GM23338 (cell line): ENCODE data around the gene YTHDF2. TPM values are rescaled to one million over a fixed set of nuclear protein-coding genes. Genes with fewer than 3 reads are reported as not detected.

Experiments
- ATAC-seq: fragments of 200-7000 bp; cut with Tn5 transposase; 3 replicates; pipeline ENCODE4 v1.9.1; 2020
- DNase-seq: peaks from one replicate; pipeline ENCODE4 v3.0.0-alpha.2; 2015; ENCODE audit warnings: low spot score
- H2AFZ ChIP-seq: fragments of 200-600 bp; sonication (generic); 2 replicates; pipeline ENCODE4 v1.8.0; 2016; ENCODE audit warnings: antibody characterized with exemption, mild to moderate bottlenecking, moderate library complexity
- H3F3A ChIP-seq: fragments of 200-600 bp; sonication (generic); replicated peaks from 2 replicates; pipeline ENCODE4 v1.8.0; 2017; ENCODE audit warnings: antibody characterized with exemption, mixed run types, low read depth
- H3K27ac ChIP-seq: fragments of 200-600 bp; sonication (generic); 2 replicates; pipeline ENCODE4 v1.6.1; 2016; ENCODE audit warnings: low read depth
- H3K27me3 ChIP-seq: fragments of 200-600 bp; sonication (generic); 2 replicates; pipeline ENCODE4 v1.8.0; 2016; ENCODE audit warnings: mild to moderate bottlenecking, mixed run types, moderate library complexity; ENCODE audit not compliant: insufficient read depth
- H3K36me3 ChIP-seq: fragments of 200-600 bp; sonication (generic); 2 replicates; pipeline ENCODE4 v1.8.0; 2016; ENCODE audit warnings: mild to moderate bottlenecking; ENCODE audit not compliant: insufficient read depth
- H3K4me1 ChIP-seq: fragments of 200-600 bp; sonication (generic); 2 replicates; pipeline ENCODE4 v1.8.0; 2016; ENCODE audit warnings: mild to moderate bottlenecking, moderate library complexity; ENCODE audit not compliant: insufficient read depth
- H3K4me2 ChIP-seq: fragments of 200-600 bp; sonication (generic); 2 replicates; pipeline ENCODE4 v1.7.1; 2017; ENCODE audit warnings: mixed run types
- H3K4me3 ChIP-seq: fragments of 200-600 bp; sonication (generic); 2 replicates; pipeline ENCODE4 v1.6.1; 2016; ENCODE audit warnings: mixed run types
- H3K79me2 ChIP-seq: fragments of 200-600 bp; sonication (generic); replicated peaks from 2 replicates; pipeline ENCODE4 v1.8.0; 2017; ENCODE audit warnings: mild to moderate bottlenecking; ENCODE audit not compliant: insufficient read depth
- H3K9me2 ChIP-seq: fragments of 200-600 bp; sonication (generic); 2 replicates; pipeline ENCODE4 v1.8.0; 2017; ENCODE audit not compliant: insufficient read depth
- H4K20me1 ChIP-seq: fragments of 200-600 bp; sonication (generic); replicated peaks from 2 replicates; pipeline ENCODE4 v1.8.0; 2017; ENCODE audit warnings: mild to moderate bottlenecking; ENCODE audit not compliant: insufficient read depth
- H3K27ac Mint-ChIP-seq: 2 replicates; pipeline ENCODE4 v1.8.0; 2020; ENCODE audit warnings: inconsistent platforms, mild to moderate bottlenecking, moderate library complexity, mixed read lengths
- H3K27me3 Mint-ChIP-seq: 3 replicates; pipeline ENCODE4 v1.8.0; 2022; ENCODE audit warnings: low read depth, mild to moderate bottlenecking, moderate library complexity, mixed read lengths, inconsistent platforms; ENCODE audit not compliant: insufficient read depth, poor library complexity
- H3K36me3 Mint-ChIP-seq: 3 replicates; pipeline ENCODE4 v1.8.0; 2021; ENCODE audit warnings: low read depth, mild to moderate bottlenecking, inconsistent platforms, moderate library complexity, mixed read lengths
- H3K4me1 Mint-ChIP-seq: 3 replicates; pipeline ENCODE4 v1.8.0; 2020; ENCODE audit warnings: mild to moderate bottlenecking, inconsistent platforms, mixed read lengths
- H3K4me3 Mint-ChIP-seq: 3 replicates; pipeline ENCODE4 v1.8.0; 2021; ENCODE audit warnings: moderate library complexity, mild to moderate bottlenecking, inconsistent platforms, mixed read lengths
- H3K9me3 Mint-ChIP-seq: 3 replicates; pipeline ENCODE4 v1.8.0; 2020; ENCODE audit warnings: moderate library complexity, mild to moderate bottlenecking, inconsistent platforms, mixed read lengths
- EZH2phosphoT487 ChIP-seq: fragments of 200-600 bp; sonication (generic); IDR thresholded peaks from one replicate; pipeline ENCODE4 v1.8.1; 2018; ENCODE audit warnings: antibody characterized with exemption; ENCODE audit not compliant: unreplicated experiment
- JUNB ChIP-seq: IDR thresholded peaks from one replicate; pipeline ENCODE4 v1.6.1; 2016; ENCODE audit warnings: antibody characterized with exemption; ENCODE audit not compliant: unreplicated experiment
- NANOG ChIP-seq: IDR thresholded peaks from 2 replicates; pipeline ENCODE4 v1.6.1; 2016; ENCODE audit warnings: antibody characterized with exemption, borderline replicate concordance
- ZNF331 ChIP-seq: fragments of 250-450 bp; sonication (Bioruptor Pico); IDR thresholded peaks from 2 replicates; pipeline ENCODE4 v1.5.0; 2020; ENCODE audit warnings: low read depth, mild to moderate bottlenecking, moderate library complexity
- polyA plus RNA-seq: library from polyadenylated mRNA; unstranded; fragments of >200 nt; fragmentation: Nextera tagmentation; extraction: Ambion mirVana; gene quantifications from 2 replicates; pipeline ENCODE4 v1.2.1, GENCODE V29; 2016
- total RNA-seq: library from RNA; depleted of rRNA; stranded (reverse); fragments of >200 nt; shearing (Covaris generic); gene quantifications from 2 replicates; pipeline ENCODE4 v1.2.3, GENCODE V29; 2014
- TF ChIP-seq, protein P1 (sequence below): fragments of 250-450 bp; sonication (Bioruptor Pico); IDR thresholded peaks from 2 replicates; pipeline ENCODE4 v1.5.0; 2020; ENCODE audit warnings: mild to moderate bottlenecking, moderate library complexity
- TF ChIP-seq, protein P2 (sequence below): IDR thresholded peaks from 2 replicates; pipeline ENCODE4 v1.6.1; 2016; ENCODE audit warnings: antibody characterized with exemption
- TF ChIP-seq, protein P3 (sequence below), 2 experiments: fragments of 200-600 bp in 1 of 2; sonication (generic) in 1 of 2; conservative IDR thresholded peaks; 2 replicates each; pipeline versions ENCODE4 v1.5.1 to v1.6.1; 2016 to 2017; ENCODE audit warnings: antibody characterized with exemption in 2 of 2, low read depth in 2 of 2, mild to moderate bottlenecking in 2 of 2, moderate library complexity in 1 of 2

The YTHDF2 gene
- total and polyA plus RNA-seq, 2 experiments from 2014 or later = 130 to 169 TPM

DNA sequence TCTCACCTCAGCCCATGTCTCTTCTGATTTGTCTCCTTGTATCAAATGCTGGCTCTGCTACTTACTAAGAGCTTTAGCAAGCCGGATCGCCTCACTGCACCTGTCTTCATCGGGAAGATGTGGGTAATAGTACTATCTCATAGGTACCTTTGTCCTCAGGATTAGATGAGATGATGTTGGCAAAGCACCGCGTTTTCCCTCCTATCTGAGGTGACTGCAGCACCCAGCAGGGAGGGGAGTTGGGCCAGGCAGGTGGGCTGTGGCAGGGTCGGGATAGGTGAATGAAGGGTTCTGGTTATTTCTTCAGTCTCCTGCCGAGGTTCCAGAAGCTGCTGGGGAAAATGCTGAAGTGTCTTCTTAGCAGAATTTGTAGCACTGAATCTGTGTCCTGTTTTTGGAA is 80.4 kb downstream of the YTHDF2 start (continued):
- TF ChIP-seq, protein P1, sequence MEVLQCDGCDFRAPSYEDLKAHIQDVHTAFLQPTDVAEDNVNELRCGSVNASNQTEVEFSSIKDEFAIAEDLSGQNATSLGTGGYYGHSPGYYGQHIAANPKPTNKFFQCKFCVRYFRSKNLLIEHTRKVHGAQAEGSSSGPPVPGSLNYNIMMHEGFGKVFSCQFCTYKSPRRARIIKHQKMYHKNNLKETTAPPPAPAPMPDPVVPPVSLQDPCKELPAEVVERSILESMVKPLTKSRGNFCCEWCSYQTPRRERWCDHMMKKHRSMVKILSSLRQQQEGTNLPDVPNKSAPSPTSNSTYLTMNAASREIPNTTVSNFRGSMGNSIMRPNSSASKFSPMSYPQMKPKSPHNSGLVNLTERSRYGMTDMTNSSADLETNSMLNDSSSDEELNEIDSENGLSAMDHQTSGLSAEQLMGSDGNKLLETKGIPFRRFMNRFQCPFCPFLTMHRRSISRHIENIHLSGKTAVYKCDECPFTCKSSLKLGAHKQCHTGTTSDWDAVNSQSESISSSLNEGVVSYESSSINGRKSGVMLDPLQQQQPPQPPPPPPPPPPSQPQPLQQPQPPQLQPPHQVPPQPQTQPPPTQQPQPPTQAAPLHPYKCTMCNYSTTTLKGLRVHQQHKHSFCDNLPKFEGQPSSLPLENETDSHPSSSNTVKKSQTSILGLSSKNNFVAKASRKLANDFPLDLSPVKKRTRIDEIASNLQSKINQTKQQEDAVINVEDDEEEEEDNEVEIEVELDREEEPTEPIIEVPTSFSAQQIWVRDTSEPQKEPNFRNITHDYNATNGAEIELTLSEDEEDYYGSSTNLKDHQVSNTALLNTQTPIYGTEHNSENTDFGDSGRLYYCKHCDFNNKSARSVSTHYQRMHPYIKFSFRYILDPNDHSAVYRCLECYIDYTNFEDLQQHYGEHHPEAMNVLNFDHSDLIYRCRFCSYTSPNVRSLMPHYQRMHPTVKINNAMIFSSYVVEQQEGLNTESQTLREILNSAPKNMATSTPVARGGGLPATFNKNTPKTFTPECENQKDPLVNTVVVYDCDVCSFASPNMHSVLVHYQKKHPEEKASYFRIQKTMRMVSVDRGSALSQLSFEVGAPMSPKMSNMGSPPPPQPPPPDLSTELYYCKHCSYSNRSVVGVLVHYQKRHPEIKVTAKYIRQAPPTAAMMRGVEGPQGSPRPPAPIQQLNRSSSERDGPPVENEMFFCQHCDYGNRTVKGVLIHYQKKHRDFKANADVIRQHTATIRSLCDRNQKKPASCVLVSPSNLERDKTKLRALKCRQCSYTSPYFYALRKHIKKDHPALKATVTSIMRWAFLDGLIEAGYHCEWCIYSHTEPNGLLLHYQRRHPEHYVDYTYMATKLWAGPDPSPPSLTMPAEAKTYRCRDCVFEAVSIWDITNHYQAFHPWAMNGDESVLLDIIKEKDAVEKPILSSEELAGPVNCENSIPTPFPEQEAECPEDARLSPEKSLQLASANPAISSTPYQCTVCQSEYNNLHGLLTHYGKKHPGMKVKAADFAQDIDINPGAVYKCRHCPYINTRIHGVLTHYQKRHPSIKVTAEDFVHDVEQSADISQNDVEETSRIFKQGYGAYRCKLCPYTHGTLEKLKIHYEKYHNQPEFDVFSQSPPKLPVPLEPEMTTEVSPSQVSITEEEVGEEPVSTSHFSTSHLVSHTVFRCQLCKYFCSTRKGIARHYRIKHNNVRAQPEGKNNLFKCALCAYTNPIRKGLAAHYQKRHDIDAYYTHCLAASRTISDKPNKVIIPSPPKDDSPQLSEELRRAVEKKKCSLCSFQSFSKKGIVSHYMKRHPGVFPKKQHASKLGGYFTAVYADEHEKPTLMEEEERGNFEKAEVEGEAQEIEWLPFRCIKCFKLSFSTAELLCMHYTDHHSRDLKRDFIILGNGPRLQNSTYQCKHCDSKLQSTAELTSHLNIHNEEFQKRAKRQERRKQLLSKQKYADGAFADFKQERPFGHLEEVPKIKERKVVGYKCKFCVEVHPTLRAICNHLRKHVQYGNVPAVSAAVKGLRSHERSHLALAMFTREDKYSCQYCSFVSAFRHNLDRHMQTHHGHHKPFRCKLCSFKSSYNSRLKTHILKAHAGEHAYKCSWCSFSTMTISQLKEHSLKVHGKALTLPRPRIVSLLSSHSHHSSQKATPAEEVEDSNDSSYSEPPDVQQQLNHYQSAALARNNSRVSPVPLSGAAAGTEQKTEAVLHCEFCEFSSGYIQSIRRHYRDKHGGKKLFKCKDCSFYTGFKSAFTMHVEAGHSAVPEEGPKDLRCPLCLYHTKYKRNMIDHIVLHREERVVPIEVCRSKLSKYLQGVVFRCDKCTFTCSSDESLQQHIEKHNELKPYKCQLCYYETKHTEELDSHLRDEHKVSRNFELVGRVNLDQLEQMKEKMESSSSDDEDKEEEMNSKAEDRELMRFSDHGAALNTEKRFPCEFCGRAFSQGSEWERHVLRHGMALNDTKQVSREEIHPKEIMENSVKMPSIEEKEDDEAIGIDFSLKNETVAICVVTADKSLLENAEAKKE (CRISPR knock-in tag) = no peak
- no peak for TF ChIP-seq JUNB

DNA sequence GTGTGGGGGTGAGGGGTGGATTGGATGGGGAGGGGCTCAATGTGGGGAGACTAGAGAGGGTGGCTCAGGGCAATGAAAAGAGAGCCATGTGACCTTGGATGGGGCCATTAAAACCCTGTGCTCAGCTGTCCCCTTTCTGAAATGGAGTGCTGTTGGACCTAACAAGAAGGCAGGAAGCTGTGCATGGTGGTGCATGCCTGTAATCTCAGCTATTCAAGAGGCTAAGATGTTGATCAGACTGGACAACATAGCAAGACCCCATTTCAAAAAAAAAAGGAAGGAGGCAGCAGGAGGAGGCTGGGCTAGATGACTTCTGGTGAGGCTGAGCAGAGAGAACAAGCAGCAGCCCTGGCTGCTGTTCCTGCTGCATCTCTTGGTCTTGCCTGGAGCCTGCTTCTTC is 82.3 kb downstream of the YTHDF2 start:
- Histone ChIP-seq H3K4me2 (no peak overlapping the region), H2AFZ (no peak overlapping the region), H3F3A (no peaks in the 10 kb centered on the region), H4K20me1 (no peaks in the 10 kb centered on the region), H3K79me2 (no peaks in the 10 kb centered on the region), H3K9me2 (no peaks in the 10 kb centered on the region), H3K27ac (no peak overlapping the region), H3K4me3 (no peak overlapping the region), H3K36me3 (no peaks in the 10 kb centered on the region), H3K4me1 (peaks cover 4% of the 10 kb centered on the region), H3K27me3 (peaks cover 2% of the 10 kb centered on the region; the same call in 1 of the 2 replicates)
- H3K27me3 Mint-ChIP-seq = peaks cover 6% of the 10 kb centered on the region
- H3K27ac Mint-ChIP-seq = no peak overlapping the region
- no peaks in the 10 kb centered on the region for H3K9me3 Mint-ChIP-seq
- no peak for DNase-seq
- H3K4me1 Mint-ChIP-seq = peaks cover 9% of the 10 kb centered on the region
- ATAC-seq = no peak
- H3K4me3 Mint-ChIP-seq = no peak overlapping the region
- no peaks in the 10 kb centered on the region for H3K36me3 Mint-ChIP-seq
- TF ChIP-seq, protein P2, sequence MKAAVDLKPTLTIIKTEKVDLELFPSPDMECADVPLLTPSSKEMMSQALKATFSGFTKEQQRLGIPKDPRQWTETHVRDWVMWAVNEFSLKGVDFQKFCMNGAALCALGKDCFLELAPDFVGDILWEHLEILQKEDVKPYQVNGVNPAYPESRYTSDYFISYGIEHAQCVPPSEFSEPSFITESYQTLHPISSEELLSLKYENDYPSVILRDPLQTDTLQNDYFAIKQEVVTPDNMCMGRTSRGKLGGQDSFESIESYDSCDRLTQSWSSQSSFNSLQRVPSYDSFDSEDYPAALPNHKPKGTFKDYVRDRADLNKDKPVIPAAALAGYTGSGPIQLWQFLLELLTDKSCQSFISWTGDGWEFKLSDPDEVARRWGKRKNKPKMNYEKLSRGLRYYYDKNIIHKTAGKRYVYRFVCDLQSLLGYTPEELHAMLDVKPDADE = no peak
- TF ChIP-seq, protein P3, sequence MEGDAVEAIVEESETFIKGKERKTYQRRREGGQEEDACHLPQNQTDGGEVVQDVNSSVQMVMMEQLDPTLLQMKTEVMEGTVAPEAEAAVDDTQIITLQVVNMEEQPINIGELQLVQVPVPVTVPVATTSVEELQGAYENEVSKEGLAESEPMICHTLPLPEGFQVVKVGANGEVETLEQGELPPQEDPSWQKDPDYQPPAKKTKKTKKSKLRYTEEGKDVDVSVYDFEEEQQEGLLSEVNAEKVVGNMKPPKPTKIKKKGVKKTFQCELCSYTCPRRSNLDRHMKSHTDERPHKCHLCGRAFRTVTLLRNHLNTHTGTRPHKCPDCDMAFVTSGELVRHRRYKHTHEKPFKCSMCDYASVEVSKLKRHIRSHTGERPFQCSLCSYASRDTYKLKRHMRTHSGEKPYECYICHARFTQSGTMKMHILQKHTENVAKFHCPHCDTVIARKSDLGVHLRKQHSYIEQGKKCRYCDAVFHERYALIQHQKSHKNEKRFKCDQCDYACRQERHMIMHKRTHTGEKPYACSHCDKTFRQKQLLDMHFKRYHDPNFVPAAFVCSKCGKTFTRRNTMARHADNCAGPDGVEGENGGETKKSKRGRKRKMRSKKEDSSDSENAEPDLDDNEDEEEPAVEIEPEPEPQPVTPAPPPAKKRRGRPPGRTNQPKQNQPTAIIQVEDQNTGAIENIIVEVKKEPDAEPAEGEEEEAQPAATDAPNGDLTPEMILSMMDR (conservative IDR thresholded peaks at IDR 0.05; ENCODE audit: low read depth in 2 of 2) = no peak
- TF ChIP-seq, protein P1 (CRISPR knock-in tag) = no peak
- TF ChIP-seq NANOG (no peak), EZH2phosphoT487 (no peak), ZNF331 (CRISPR knock-in tag) (no peak)
